HG03095 (cell line): ENCODE data around the gene GPN3.
"Not testable (repeated sequence)": the region's sequence is repeated elsewhere in the genome, so short reads cannot be mapped to it uniquely, and the experiment has no call there.

Experiments used
- ATAC-seq: cut with Tn5 transposase; IDR thresholded peaks from one replicate; pipeline ENCODE4 v1.9.1; 2021; ENCODE audit warnings: moderate library complexity; ENCODE audit not compliant: unreplicated experiment

GPN3 gene

GRCh38 chr12:110449799-110450497 lies 18.1 kb downstream of the GPN3 start, which contains the start of gene ARPC3:
TSS of gene ARPC3 (minus strand) at chr12:110450337. CDS start at chr12:110450260, 77 bp downstream.
- ATAC-seq, result peak; percentile 86

GRCh38 chr12:110444455-110444854 lies 23.6 kb downstream of the GPN3 start:
- no peak for ATAC-seq

- ATAC-seq, result no peak
These were observed 31.8 kb downstream of the GPN3 start for GRCh38 chr12:110436231-110436630.

- peak; percentile 21 for ATAC-seq
These were observed 36.0 kb downstream of the GPN3 start for GRCh38 chr12:110431957-110432587.

GRCh38 chr12:110429676-110430075 lies 38.4 kb downstream of the GPN3 start:
- ATAC-seq, result not testable (repeated sequence)

- ATAC-seq, result no peak
These were observed 41.7 kb downstream of the GPN3 start for GRCh38 chr12:110426406-110426805.

- no peak for ATAC-seq
These were observed 43.8 kb downstream of the GPN3 start for GRCh38 chr12:110424237-110424636.

- no peak for ATAC-seq
These were observed 46.4 kb downstream of the GPN3 start for GRCh38 chr12:110421701-110422100.

- no peak for ATAC-seq
These were observed 46.8 kb downstream of the GPN3 start for GRCh38 chr12:110421159-110421661.

- ATAC-seq, result not testable (repeated sequence)
These were observed 47.4 kb downstream of the GPN3 start for GRCh38 chr12:110420644-110421043.

- not testable (repeated sequence) for ATAC-seq
These were observed 50.9 kb downstream of the GPN3 start for GRCh38 chr12:110417113-110417512.

- not testable (repeated sequence) for ATAC-seq
These were observed 58.0 kb downstream of the GPN3 start for GRCh38 chr12:110410086-110410485.

- ATAC-seq, result not testable (repeated sequence)
These were observed 62.9 kb downstream of the GPN3 start for GRCh38 chr12:110405126-110405662.

- ATAC-seq, result peak; percentile 46
These were observed 63.9 kb downstream of the GPN3 start for GRCh38 chr12:110403976-110404682.

GRCh38 chr12:110403146-110403975 lies 64.7 kb downstream of the GPN3 start, which contains the start of gene ANAPC7:
TSS of gene ANAPC7 (minus strand) at chr12:110403708. CDS start at chr12:110403627, 81 bp downstream.
- ATAC-seq, result peak; percentile 72
